Muscle layer of duodenum (tissue), 2 donors: Measurements from ENCODE around the gene NELFB.

Experiments
- H3K27ac ChIP-seq: one replicate; pipeline ENCODE4 v1.7.0; 2013; ENCODE audit warnings: mild to moderate bottlenecking, low read length
- H3K27me3 ChIP-seq: one replicate; pipeline ENCODE4 v1.7.0; 2013; ENCODE audit warnings: low read depth, mild to moderate bottlenecking, control low read depth, low read length
- H3K36me3 ChIP-seq, 2 donors: one replicate each; pipeline ENCODE4 v1.7.0; 2013; ENCODE audit warnings: low read length in 2 of 2, control low read depth in 1 of 2, mild to moderate bottlenecking in 1 of 2; ENCODE audit not compliant: insufficient read depth in 2 of 2, control insufficient read depth in 1 of 2
- H3K4me1 ChIP-seq, 2 donors: one replicate each; pipeline ENCODE4 v1.7.0; 2013; ENCODE audit warnings: low read length in 2 of 2, mild to moderate bottlenecking in 2 of 2, control low read depth in 1 of 2, moderate library complexity in 1 of 2; ENCODE audit not compliant: insufficient read depth in 2 of 2, control insufficient read depth in 1 of 2
- H3K4me3 ChIP-seq, 2 donors: one replicate each; pipeline ENCODE4 v1.7.0; 2013; ENCODE audit warnings: low read length in 2 of 2, low read depth in 1 of 2, mild to moderate bottlenecking in 1 of 2
- H3K9me3 ChIP-seq, 2 donors: one replicate each; pipeline ENCODE4 v1.7.0; 2013; ENCODE audit warnings: low read length in 2 of 2, control low read depth in 1 of 2, mild to moderate bottlenecking in 1 of 2; ENCODE audit not compliant: control insufficient read depth in 1 of 2
- donor health status: healthy.

Gene NELFB

GRCh38 chr9:137301081-137301947 lies 46.2 kb downstream of the NELFB start:
- H3K27me3 ChIP-seq, result peaks cover 30% of the 10 kb centered on the region
- H3K4me3 ChIP-seq, result peak overlapping the region; percentile 60
- H3K9me3 ChIP-seq, result no peaks in the 10 kb centered on the region
- peak overlapping the region; percentile 77 for H3K27ac ChIP-seq
- H3K36me3 ChIP-seq, result no peaks in the 10 kb centered on the region
- H3K4me1 ChIP-seq, result peaks cover 0 to 45% of the 10 kb centered on the region in 2 donors

- Histone ChIP-seq H3K4me1 (peaks cover 0 to 45% of the 10 kb centered on the region in 2 donors), H3K4me3 (peak within 1 kb of the TSS; percentile 39 to 60), H3K9me3 (no peaks in the 10 kb centered on the region), H3K36me3 (no peaks in the 10 kb centered on the region), H3K27ac (peak within 1 kb of the TSS; percentile 74), H3K27me3 (peaks cover 26% of the 10 kb centered on the region)
Observed at GRCh38 chr9:137302118-137302448, 47.0 kb downstream of the NELFB start, which contains the start of gene NRARP. Gene NRARP, minus strand, starts transcription at chr9:137302271. Its CDS starts 343 bp downstream, at chr9:137301928.

GRCh38 chr9:137302449-137303150 lies 47.5 kb downstream of the NELFB start:
- H3K4me3 ChIP-seq, result peak overlapping the region in 1 of 2 donors; percentile 52
- H3K27me3 ChIP-seq, result peaks cover 23% of the 10 kb centered on the region
- no peaks in the 10 kb centered on the region for H3K9me3 ChIP-seq
- H3K36me3 ChIP-seq, result no peaks in the 10 kb centered on the region
- H3K27ac ChIP-seq, result peak overlapping the region; percentile 74
- H3K4me1 ChIP-seq, result peaks cover 0 to 50% of the 10 kb centered on the region in 2 donors

- Histone ChIP-seq H3K4me1 (peaks cover 0 to 51% of the 10 kb centered on the region in 2 donors), H3K9me3 (no peaks in the 10 kb centered on the region), H3K27me3 (peaks cover 19% of the 10 kb centered on the region), H3K27ac (peak overlapping the region; percentile 74), H3K36me3 (no peaks in the 10 kb centered on the region), H3K4me3 (peak overlapping the region in 1 of 2 donors; percentile 52)
Observed at GRCh38 chr9:137303151-137303892, 48.2 kb downstream of the NELFB start.

- peaks cover 0 to 51% of the 10 kb centered on the region in 2 donors for H3K4me1 ChIP-seq
- no peak overlapping the region for H3K4me3 ChIP-seq
- H3K27ac ChIP-seq, result no peak overlapping the region
Observed at GRCh38 chr9:137303893-137304382, 48.8 kb downstream of the NELFB start.

GRCh38 chr9:137304383-137305059 lies 49.4 kb downstream of the NELFB start:
- peak overlapping the region in 1 of 2 donors; percentile 28 for H3K4me3 ChIP-seq
- peaks cover 10% of the 10 kb centered on the region for H3K27me3 ChIP-seq

More at GRCh38 chr9:137303893-137304382, 48.8 kb downstream of the NELFB start:
- Histone ChIP-seq H3K9me3 (no peaks in the 10 kb centered on the region), H3K36me3 (no peaks in the 10 kb centered on the region), H3K27me3 (peaks cover 14% of the 10 kb centered on the region)

GRCh38 chr9:137305060-137305797 lies 50.1 kb downstream of the NELFB start:
- Histone ChIP-seq H3K4me1 (peaks cover 0 to 48% of the 10 kb centered on the region in 2 donors), H3K27me3 (peaks cover 5% of the 10 kb centered on the region), H3K27ac (peak overlapping the region; percentile 23)

More at GRCh38 chr9:137304383-137305059, 49.4 kb downstream of the NELFB start:
- no peaks in the 10 kb centered on the region for H3K36me3 ChIP-seq
- peaks cover 0 to 51% of the 10 kb centered on the region in 2 donors for H3K4me1 ChIP-seq
- no peak overlapping the region for H3K27ac ChIP-seq
- H3K9me3 ChIP-seq, result no peaks in the 10 kb centered on the region

GRCh38 chr9:137305798-137306065 lies 50.6 kb downstream of the NELFB start:
- H3K9me3 ChIP-seq, result no peaks in the 10 kb centered on the region
- H3K27me3 ChIP-seq, result peaks cover 5% of the 10 kb centered on the region
- H3K4me1 ChIP-seq, result peaks cover 0 to 42% of the 10 kb centered on the region in 2 donors
- H3K27ac ChIP-seq, result peak overlapping the region; percentile 23
- peak overlapping the region in 1 of 2 donors; percentile 28 for H3K4me3 ChIP-seq
- H3K36me3 ChIP-seq, result no peaks in the 10 kb centered on the region

More at GRCh38 chr9:137305060-137305797, 50.1 kb downstream of the NELFB start:
- Histone ChIP-seq H3K9me3 (no peaks in the 10 kb centered on the region), H3K36me3 (no peaks in the 10 kb centered on the region), H3K4me3 (peak overlapping the region in 1 of 2 donors; percentile 28)

- no peaks in the 10 kb centered on the region for H3K36me3 ChIP-seq
- H3K4me1 ChIP-seq, result peaks cover 0 to 38% of the 10 kb centered on the region in 2 donors
- H3K27me3 ChIP-seq, result peaks cover 5% of the 10 kb centered on the region
- H3K27ac ChIP-seq, result peak overlapping the region; percentile 23
- no peaks in the 10 kb centered on the region for H3K9me3 ChIP-seq
- H3K4me3 ChIP-seq, result peak overlapping the region in 1 of 2 donors; percentile 28
Observed at GRCh38 chr9:137306066-137306849, 51.1 kb downstream of the NELFB start.
